Activated T-helper 2 cell treated with anti-CD3 and anti-CD28 coated beads, Interferon-gamma antibody, Interleukin-2, Interleukin-4, amounts not matched to agents 10 μg/mL and 5 μg/mL and 100 μg/mL, durations not matched to agents 14 hours and 24 hours and 36 hours (primary cell): ENCODE measurements around the gene RLN2. TPM values are rescaled to one million over a fixed set of nuclear protein-coding genes. Genes with fewer than 3 reads are reported as not detected.

Experiments
- DNase-seq: peaks from one replicate; pipeline ENCODE4 v3.0.0; 2021; ENCODE audit warnings: low spot score
- H3K27ac Mint-ChIP-seq: one replicate; pipeline ENCODE4 v1.8.0; 2021; ENCODE audit warnings: mixed read lengths
- H3K27me3 Mint-ChIP-seq: one replicate; pipeline ENCODE4 v1.8.0; 2021; ENCODE audit warnings: low read depth, mixed read lengths
- H3K36me3 Mint-ChIP-seq: one replicate; pipeline ENCODE4 v1.8.0; 2021; ENCODE audit warnings: low read depth, mixed read lengths
- H3K4me1 Mint-ChIP-seq: one replicate; pipeline ENCODE4 v1.8.0; 2021; ENCODE audit warnings: low read depth, mixed read lengths
- H3K4me3 Mint-ChIP-seq: one replicate; pipeline ENCODE4 v1.8.0; 2021; ENCODE audit warnings: low read depth, mild to moderate bottlenecking, moderate library complexity, mixed read lengths
- H3K9me3 Mint-ChIP-seq: one replicate; pipeline ENCODE4 v1.8.0; 2021; ENCODE audit warnings: mixed read lengths
- intact Hi-C: fragments of 100-400 bp; cut with micrococcal nuclease; formaldehyde crosslinking; loops from one replicate; pipeline ENCODE4 v1.15.1; 2023
- total RNA-seq: library from RNA; stranded (reverse); gene quantifications from 2 replicates; pipeline ENCODE4 v1.2.3, GENCODE V29; 2022

RLN2 gene
- total RNA-seq, 1 donor from 2014 or later: 1.7 TPM

DNA sequence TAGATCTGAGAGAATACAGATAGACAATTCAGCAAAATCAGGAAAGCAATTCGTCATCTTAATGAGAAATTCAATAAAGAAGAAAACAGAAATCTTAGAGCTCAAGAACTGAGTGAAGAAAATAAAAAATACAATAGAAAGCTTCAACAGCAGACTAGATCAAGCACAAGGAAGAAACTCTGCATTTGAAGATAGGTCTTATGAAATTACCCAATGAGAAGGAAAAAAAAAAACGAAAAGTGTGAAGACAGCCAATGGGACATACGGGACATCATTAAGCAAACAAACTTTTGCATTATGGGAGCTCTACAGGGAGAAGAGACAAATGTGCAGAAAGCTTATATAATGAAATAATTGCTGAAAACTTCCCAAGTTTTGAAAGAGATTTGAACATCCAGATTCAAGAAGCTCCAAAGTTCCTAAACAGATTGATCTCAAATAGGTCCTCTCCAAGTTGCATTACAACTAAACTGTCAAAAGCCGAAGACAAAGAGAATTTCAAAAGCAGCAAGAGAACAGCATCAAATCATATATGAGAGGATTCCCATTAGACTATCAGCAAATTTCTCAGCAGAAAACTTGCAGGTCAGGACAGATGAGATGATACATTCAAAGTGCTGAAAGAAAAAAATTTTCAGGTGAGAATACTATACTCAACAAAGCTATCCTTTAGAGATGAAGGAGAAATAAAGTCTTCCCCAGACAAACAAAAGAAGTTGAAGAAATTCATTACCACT is 10.8 kb upstream of the RLN2 start:
- no peaks in the 10 kb centered on the region for H3K4me1 Mint-ChIP-seq
- H3K4me3 Mint-ChIP-seq: no peak overlapping the region
- H3K36me3 Mint-ChIP-seq: peaks cover 17% of the 10 kb centered on the region
- H3K27me3 Mint-ChIP-seq: peaks cover 2% of the 10 kb centered on the region
- DNase-seq: no peak
- H3K27ac Mint-ChIP-seq: no peak overlapping the region
- intact Hi-C loops: no loop called here
- H3K9me3 Mint-ChIP-seq: peaks cover 26% of the 10 kb centered on the region

DNA sequence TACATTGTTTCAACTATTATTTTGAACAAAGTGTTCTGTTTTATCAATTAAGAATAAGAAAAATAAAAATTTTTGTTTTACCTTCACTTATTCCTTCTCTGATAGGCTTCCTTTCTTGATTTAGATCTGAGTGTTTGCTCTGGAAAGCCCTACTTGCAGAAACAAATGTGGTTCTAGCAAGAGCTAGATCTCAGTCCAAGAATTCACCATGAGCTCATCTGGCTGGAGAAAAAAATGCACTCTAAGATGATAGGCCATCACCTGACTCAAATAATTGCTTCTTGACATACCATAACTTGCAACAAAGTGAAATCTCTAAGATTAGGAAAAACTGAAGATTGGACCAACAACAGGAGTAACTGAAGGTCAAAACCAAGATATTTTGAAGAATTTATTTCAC is 6.3 kb upstream of the RLN2 start:
- H3K27me3 Mint-ChIP-seq: peaks cover 3% of the 10 kb centered on the region
- no peak overlapping the region for H3K4me3 Mint-ChIP-seq
- no peak overlapping the region for H3K27ac Mint-ChIP-seq
- peaks cover 4% of the 10 kb centered on the region for H3K4me1 Mint-ChIP-seq
- H3K36me3 Mint-ChIP-seq: peaks cover 13% of the 10 kb centered on the region
- intact Hi-C loops: no loop called here
- DNase-seq: no peak
- peaks cover 14% of the 10 kb centered on the region for H3K9me3 Mint-ChIP-seq

DNA sequence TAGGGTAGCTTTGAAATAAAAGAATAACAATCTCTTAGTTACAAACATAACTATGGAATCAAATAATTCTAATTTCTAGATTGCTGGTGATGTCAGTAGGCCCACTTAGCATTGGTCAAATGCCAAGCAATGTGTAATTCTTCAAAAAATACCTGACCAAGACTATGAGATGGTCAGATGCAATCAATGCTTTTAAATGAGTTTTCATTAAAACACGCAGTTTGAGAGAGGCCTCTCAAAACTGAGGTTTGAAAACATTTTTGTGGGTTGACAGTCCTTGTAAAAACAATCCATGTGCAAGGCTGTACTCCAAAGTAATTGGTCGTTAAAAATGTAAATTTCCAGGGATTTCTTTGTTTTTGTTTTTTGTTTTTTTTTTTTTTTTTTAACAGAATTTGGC is 1.2 kb upstream of the RLN2 start:
- Mint-ChIP-seq H3K4me3 (no peak overlapping the region), H3K9me3 (no peaks in the 10 kb centered on the region), H3K27me3 (peaks cover 3% of the 10 kb centered on the region), H3K27ac (no peak overlapping the region), H3K36me3 (no peaks in the 10 kb centered on the region), H3K4me1 (peaks cover 24% of the 10 kb centered on the region)
- DNase-seq: no peak
- intact Hi-C loops: no loop called here

DNA sequence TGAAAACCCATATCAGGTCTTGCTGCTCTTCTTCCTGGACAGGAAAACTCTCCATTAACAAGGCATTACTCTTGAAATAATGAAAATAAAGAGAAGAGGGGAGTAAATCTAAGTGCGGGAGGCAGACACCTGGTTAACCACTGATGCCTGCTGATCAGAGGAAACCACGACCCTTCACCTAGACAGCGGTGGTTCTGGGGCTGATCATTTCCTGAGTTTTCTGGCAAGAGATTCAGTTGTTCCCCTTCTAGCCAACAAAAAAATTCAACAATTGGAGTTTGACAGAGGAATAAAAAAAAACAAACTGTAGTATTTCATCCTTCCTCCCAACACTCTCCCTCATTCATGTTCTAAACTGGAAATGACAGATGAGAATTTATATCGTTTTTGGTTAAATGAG is 3.0 kb downstream of the RLN2 start:
- H3K4me3 Mint-ChIP-seq: no peak overlapping the region
- peak overlapping the region; percentile 22 for H3K27ac Mint-ChIP-seq

DNA sequence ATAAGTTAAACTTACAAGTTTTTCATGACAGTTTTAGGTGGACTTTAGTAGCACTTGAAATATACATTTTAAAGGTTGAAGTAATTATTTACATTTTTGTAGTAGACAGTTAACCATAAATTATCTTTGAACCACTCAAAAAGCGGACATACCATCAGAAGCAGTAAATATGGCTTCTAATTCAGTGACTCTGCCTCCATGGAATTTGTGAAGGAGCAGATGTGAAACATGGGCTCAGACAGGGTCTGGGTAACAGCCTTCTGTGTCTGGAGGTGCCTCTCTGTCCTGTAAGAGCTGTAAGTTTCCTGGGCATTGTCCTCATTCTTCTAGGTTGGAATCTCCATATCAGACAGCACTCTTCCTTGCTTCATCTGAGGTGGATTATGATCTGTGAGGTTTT is 12.4 kb downstream of the RLN2 start:
- peaks cover 24% of the 10 kb centered on the region for H3K9me3 Mint-ChIP-seq
- H3K27ac Mint-ChIP-seq: no peak overlapping the region
- no peaks in the 10 kb centered on the region for H3K4me1 Mint-ChIP-seq
- no peak for DNase-seq
- H3K27me3 Mint-ChIP-seq: peaks cover 23% of the 10 kb centered on the region
- H3K4me3 Mint-ChIP-seq: no peak overlapping the region
- intact Hi-C loops: no loop called here
- no peaks in the 10 kb centered on the region for H3K36me3 Mint-ChIP-seq

More for the DNA sequence above, 3.0 kb downstream of the RLN2 start:
- intact Hi-C loops: no loop called here
- peaks cover 5% of the 10 kb centered on the region for H3K36me3 Mint-ChIP-seq
- peaks cover 12% of the 10 kb centered on the region for H3K9me3 Mint-ChIP-seq
- DNase-seq: no peak
- peaks cover 23% of the 10 kb centered on the region for H3K4me1 Mint-ChIP-seq
- H3K27me3 Mint-ChIP-seq: no peaks in the 10 kb centered on the region

DNA sequence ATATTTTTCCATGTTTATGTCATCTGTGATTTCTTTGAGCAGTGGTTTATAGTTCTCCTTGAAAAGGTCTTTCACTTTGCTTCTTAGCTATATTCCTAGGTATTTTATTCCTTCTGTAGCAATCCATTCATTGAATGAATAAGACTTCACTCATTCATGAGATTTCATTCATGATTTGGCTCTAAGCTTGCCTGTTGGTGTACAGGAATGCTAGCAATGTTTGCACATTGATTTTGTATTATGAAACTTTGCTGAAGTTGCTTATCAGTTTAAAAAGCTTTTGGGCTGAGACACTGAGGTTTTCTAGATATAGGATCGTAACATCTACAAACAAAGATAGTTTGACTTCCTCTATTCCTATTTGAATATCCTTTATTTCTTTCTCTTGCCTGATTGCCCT is 15.9 kb downstream of the RLN2 start:
- Mint-ChIP-seq H3K4me1 (no peaks in the 10 kb centered on the region), H3K27me3 (peaks cover 25% of the 10 kb centered on the region), H3K36me3 (no peaks in the 10 kb centered on the region), H3K27ac (no peak overlapping the region), H3K9me3 (peaks cover 8% of the 10 kb centered on the region), H3K4me3 (no peak overlapping the region)
- no peak for DNase-seq
- intact Hi-C loops: no loop called here

DNA sequence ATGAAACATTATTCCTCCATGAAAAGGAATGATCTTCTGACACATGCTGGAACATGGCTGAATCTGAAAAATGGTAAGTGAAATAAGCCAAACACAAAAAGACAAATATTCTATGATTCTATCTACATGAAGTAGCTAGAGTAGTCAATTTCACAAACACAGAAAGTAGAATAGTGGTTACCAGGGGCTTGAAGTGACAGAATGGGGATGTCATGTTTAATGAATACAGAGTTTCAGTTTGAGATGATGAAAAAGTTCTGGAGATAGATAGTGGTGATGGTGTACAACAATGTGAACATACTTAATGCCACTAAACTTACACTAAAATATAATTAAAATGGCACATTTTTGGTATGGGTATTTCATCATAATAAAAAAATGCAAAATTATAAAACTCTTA is 18.3 kb downstream of the RLN2 start:
- intact Hi-C loops: no loop called here
- no peak for DNase-seq
- peaks cover 30% of the 10 kb centered on the region for H3K27me3 Mint-ChIP-seq
- H3K4me3 Mint-ChIP-seq: no peak overlapping the region
- peaks cover 8% of the 10 kb centered on the region for H3K9me3 Mint-ChIP-seq
- no peak overlapping the region for H3K27ac Mint-ChIP-seq
- no peaks in the 10 kb centered on the region for H3K4me1 Mint-ChIP-seq
- no peaks in the 10 kb centered on the region for H3K36me3 Mint-ChIP-seq

DNA sequence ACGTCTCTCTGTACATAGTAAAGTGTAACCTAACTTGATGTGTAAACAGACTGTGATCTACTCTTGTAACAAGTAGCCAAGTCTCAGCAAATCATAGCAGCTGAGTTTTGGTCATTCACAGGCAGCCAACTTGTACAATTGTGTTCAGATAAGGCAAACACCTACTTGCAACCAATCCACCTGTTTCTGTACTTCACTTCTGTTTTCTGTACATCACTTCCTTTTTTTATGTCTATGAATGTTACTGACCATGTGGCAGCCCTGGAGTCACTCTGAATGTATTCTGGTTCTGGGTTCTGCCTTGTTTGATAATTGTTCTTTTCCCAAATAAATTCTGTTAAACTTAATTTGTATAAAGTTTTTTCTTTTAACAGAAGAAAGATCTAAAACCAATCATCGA is 26.0 kb downstream of the RLN2 start:
- intact Hi-C loops: no loop called here
- Mint-ChIP-seq H3K27me3 (peaks cover 7% of the 10 kb centered on the region), H3K4me3 (no peak overlapping the region), H3K27ac (no peak overlapping the region), H3K4me1 (no peaks in the 10 kb centered on the region), H3K36me3 (no peaks in the 10 kb centered on the region), H3K9me3 (peaks cover 12% of the 10 kb centered on the region)
- no peak for DNase-seq

DNA sequence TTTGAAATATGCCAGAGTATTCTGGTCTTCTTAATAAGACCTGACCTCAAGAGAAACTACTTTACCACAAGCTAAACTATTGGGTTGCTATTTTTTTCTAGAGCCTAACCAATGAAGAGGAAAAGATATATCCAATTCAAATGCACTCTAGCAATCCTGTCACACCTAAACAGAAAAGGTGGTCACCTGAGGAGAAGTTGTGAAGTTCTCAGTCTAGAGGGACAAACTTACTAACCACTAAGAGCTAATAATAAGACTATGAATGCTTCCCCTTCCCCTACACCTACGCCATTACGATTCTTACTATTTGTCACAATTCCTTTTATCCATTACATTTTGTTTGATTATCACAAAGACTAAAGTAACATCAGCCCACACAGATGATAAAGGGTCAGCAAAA is 29.7 kb downstream of the RLN2 start:
- Mint-ChIP-seq H3K9me3 (peaks cover 7% of the 10 kb centered on the region), H3K36me3 (no peaks in the 10 kb centered on the region), H3K4me1 (no peaks in the 10 kb centered on the region)

DNA sequence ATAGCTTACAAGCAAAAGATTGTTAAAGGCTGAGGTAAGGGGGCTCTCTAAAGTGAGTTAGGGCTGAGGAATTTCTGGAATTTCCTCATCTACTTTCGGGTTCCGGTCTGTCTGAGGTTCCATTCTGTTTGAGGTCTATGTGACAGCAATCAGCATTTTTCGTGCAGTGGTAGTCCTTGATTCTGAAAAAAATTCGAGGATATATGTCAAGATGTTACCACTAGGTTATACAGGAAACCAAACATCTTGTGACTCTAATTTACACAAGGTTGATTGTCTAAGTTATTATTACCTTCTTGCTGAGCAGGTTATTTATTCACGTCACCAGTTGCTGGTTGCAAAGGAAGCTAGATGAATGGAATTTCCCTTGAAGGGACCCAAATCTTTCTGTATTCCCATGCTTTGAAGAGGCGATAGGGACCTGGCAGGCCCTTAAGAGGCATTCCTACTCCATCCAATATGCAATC is 35.2 kb downstream of the RLN2 start:
- Mint-ChIP-seq H3K36me3 (no peaks in the 10 kb centered on the region), H3K27me3 (no peaks in the 10 kb centered on the region), H3K4me1 (peaks cover 5% of the 10 kb centered on the region), H3K4me3 (no peak overlapping the region), H3K9me3 (no peaks in the 10 kb centered on the region), H3K27ac (no peak overlapping the region)
- DNase-seq: no peak
- intact Hi-C loops: no loop called here

More for the DNA sequence above, 29.7 kb downstream of the RLN2 start:
- Mint-ChIP-seq H3K4me3 (no peak overlapping the region), H3K27me3 (no peaks in the 10 kb centered on the region), H3K27ac (no peak overlapping the region)
- no peak for DNase-seq
- intact Hi-C loops: no loop called here

DNA sequence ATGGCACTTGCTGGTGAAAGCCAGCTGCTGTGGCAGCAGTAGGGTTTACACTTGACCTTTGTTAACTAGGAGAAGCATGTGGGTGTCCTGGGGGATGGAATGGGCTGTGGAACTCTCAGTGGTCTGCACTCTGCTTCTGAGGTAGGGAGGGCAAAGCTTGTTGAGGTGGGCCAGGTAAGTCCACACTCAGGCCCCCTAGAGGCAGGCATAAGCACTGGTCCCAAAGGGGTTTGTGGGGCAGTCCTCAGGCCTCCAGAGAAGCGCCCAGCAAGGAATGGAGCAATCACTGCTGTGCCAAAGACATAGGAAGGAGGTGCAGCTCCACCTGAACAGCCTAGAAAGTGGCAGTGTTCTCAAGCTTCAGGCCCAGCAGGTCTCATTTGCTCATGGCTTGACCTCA is 38.6 kb downstream of the RLN2 start:
- intact Hi-C loops: no loop called here
- H3K9me3 Mint-ChIP-seq: no peaks in the 10 kb centered on the region
- H3K27me3 Mint-ChIP-seq: no peaks in the 10 kb centered on the region
- no peak overlapping the region for H3K4me3 Mint-ChIP-seq
- no peak overlapping the region for H3K27ac Mint-ChIP-seq
- peaks cover 5% of the 10 kb centered on the region for H3K4me1 Mint-ChIP-seq
- H3K36me3 Mint-ChIP-seq: no peaks in the 10 kb centered on the region
- no peak for DNase-seq

DNA sequence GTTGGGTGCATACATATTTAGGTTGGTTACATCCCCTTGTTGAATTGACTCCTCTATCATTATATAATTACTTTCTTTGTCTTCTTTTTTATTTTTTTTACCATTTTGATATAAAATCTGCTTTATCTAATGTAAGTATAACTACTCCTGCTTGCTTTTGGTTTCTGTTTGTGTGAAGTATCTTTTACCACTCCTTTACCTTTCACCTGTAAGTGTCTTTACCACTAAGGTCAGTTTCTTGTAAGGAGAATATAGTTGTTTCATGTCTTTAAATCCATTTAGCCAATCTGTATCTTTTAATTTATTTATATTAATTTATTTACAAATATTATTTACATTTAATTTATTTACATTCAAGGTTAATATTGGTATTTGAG is 40.3 kb downstream of the RLN2 start:
- Mint-ChIP-seq H3K4me3 (no peak overlapping the region), H3K27me3 (peaks cover 2% of the 10 kb centered on the region), H3K4me1 (peaks cover 5% of the 10 kb centered on the region), H3K9me3 (no peaks in the 10 kb centered on the region), H3K36me3 (no peaks in the 10 kb centered on the region), H3K27ac (no peak overlapping the region)
- intact Hi-C loops: no loop called here
- no peak for DNase-seq

DNA sequence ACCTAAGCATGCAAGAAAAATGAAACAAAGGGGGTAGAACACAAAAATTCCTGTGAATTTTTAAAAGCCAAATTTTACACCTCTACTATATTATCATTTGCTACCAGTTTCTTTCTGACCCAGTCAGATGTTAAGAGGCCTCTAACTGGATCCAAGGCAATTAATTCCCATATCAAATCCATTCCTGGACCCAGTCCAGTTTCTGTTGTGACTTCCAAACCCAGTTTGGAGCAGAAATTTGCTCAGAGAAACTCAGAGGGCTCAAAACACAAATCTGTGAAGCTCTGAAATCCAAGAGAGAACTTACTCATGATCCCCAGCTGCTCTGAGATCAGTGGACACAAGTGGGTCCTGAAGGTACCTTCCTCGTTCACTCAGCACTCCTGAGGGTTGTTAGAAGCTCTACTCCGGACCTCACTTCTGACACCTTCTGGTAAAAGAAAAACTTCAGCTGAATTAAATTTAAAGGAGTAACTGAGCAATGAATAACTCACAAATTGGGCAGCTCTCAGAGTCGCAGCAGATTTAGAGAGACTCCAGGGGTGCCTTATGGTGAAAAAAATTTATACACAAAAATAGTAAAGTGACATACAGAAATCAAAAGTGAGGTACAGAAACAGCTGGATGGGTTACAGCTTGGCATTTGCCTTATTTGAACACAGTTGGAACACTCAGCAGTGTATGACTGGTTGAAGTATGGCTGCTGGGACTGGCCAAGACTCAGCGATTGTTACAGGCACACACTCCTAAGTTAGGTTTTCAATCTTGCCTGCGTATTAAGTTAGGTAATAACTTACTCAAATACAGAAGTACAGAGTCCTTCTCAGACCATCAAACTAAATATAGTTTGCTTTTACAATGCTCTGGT is 40.9 kb downstream of the RLN2 start:
- intact Hi-C loops: no loop called here
- Mint-ChIP-seq H3K4me3 (no peak overlapping the region), H3K27ac (no peak overlapping the region), H3K27me3 (peaks cover 2% of the 10 kb centered on the region), H3K4me1 (peaks cover 5% of the 10 kb centered on the region), H3K36me3 (no peaks in the 10 kb centered on the region), H3K9me3 (no peaks in the 10 kb centered on the region)
- no peak for DNase-seq
